BLaER1 (cell line): ENCODE results near the gene BRMS1L.
"Not testable (repeated sequence)": the region's sequence is repeated elsewhere in the genome, so short reads cannot be mapped to it uniquely, and the experiment has no call there.

Experiments
- H3K27ac ChIP-seq: shearing (Covaris generic); formaldehyde crosslinking; 2 replicates; pipeline ENCODE4 v1.8.1; 2022
- H3K27me3 ChIP-seq: shearing (Covaris generic); formaldehyde crosslinking; 2 replicates; pipeline ENCODE4 v1.8.1; 2022
- H3K36me3 ChIP-seq: shearing (Covaris generic); formaldehyde crosslinking; 2 replicates; pipeline ENCODE4 v1.8.1; 2022
- H3K4me1 ChIP-seq: shearing (Covaris generic); formaldehyde crosslinking; 2 replicates; pipeline ENCODE4 v1.8.1; 2022
- H3K4me2 ChIP-seq: shearing (Covaris generic); formaldehyde crosslinking; 2 replicates; pipeline ENCODE4 v1.8.1; 2022
- H3K4me3 ChIP-seq: shearing (Covaris generic); formaldehyde crosslinking; 2 replicates; pipeline ENCODE4 v1.8.1; 2022
- H3K9ac ChIP-seq: shearing (Covaris generic); formaldehyde crosslinking; 2 replicates; pipeline ENCODE4 v1.8.1; 2022
- H3K9me3 ChIP-seq: shearing (Covaris generic); formaldehyde crosslinking; 2 replicates; pipeline ENCODE4 v1.8.1; 2022
- H4K20me1 ChIP-seq: shearing (Covaris generic); formaldehyde crosslinking; 2 replicates; pipeline ENCODE4 v1.8.1; 2022
- Cebpa-rat ChIP-seq: shearing (Covaris generic); IDR thresholded peaks from 2 replicates; pipeline ENCODE4 v1.8.1; 2022

The BRMS1L gene

GRCh38 chr14:35821564-35822411 is 4.3 kb upstream of the BRMS1L start:
- H3K27ac ChIP-seq: no peak overlapping the region
- no peak overlapping the region for H3K4me2 ChIP-seq
- H3K9me3 ChIP-seq: no peaks in the 10 kb centered on the region
- H3K36me3 ChIP-seq: no peaks in the 10 kb centered on the region
- no peaks in the 10 kb centered on the region for H3K27me3 ChIP-seq
- TF ChIP-seq Cebpa-rat: no peak
- no peak overlapping the region for H3K4me3 ChIP-seq
- H3K9ac ChIP-seq: no peak overlapping the region
- H4K20me1 ChIP-seq: no peaks in the 10 kb centered on the region
- 0 out of 2 replicates have a peak, but pooled peaks cover 6% of the 10 kb centered on the region for H3K4me1 ChIP-seq

- H3K9me3 ChIP-seq: no peaks in the 10 kb centered on the region
- H3K27me3 ChIP-seq: no peaks in the 10 kb centered on the region
- no peaks in the 10 kb centered on the region for H3K36me3 ChIP-seq
- no peak overlapping the region for H3K4me3 ChIP-seq
- H3K27ac ChIP-seq: no peak overlapping the region
- H4K20me1 ChIP-seq: no peaks in the 10 kb centered on the region
- no peak for TF ChIP-seq Cebpa-rat
- peaks cover 11% of the 10 kb centered on the region for H3K4me1 ChIP-seq
- no peak overlapping the region for H3K4me2 ChIP-seq
- H3K9ac ChIP-seq: no peak overlapping the region
Observed at GRCh38 chr14:35822501-35822900, 3.6 kb upstream of the BRMS1L start.

GRCh38 chr14:35824446-35825165 is 1.5 kb upstream of the BRMS1L start:
- not testable (repeated sequence) for H3K27me3 ChIP-seq, H3K9ac ChIP-seq, H4K20me1 ChIP-seq, H3K4me3 ChIP-seq, H3K27ac ChIP-seq, H3K9me3 ChIP-seq, H3K4me2 ChIP-seq, H3K36me3 ChIP-seq
- peaks cover 18% of the 10 kb centered on the region for H3K4me1 ChIP-seq

- H4K20me1 ChIP-seq: no peaks in the 10 kb centered on the region
- H3K9me3 ChIP-seq: no peaks in the 10 kb centered on the region
- no peaks in the 10 kb centered on the region for H3K36me3 ChIP-seq
- no peak for TF ChIP-seq Cebpa-rat
- peak overlapping the region; percentile 92 for H3K4me3 ChIP-seq
- H3K9ac ChIP-seq: peak overlapping the region; percentile 73
- no peak overlapping the region for H3K27ac ChIP-seq
- H3K27me3 ChIP-seq: no peaks in the 10 kb centered on the region
- H3K4me1 ChIP-seq: peaks cover 18% of the 10 kb centered on the region
- peak overlapping the region; percentile 56 for H3K4me2 ChIP-seq
Observed at GRCh38 chr14:35825968-35826217, 245 bp upstream of the BRMS1L start.

GRCh38 chr14:35826952-35827416 is 846 bp downstream of the BRMS1L start:
- peak overlapping the region; percentile 92 for H3K4me3 ChIP-seq
- no peaks in the 10 kb centered on the region for H3K9me3 ChIP-seq
- peaks cover 18% of the 10 kb centered on the region for H3K4me1 ChIP-seq
- H4K20me1 ChIP-seq: no peaks in the 10 kb centered on the region
- H3K9ac ChIP-seq: peak overlapping the region; percentile 90
- peak overlapping the region; percentile 89 for H3K27ac ChIP-seq
- peak overlapping the region; percentile 89 for H3K4me2 ChIP-seq
- no peak for TF ChIP-seq Cebpa-rat
- H3K27me3 ChIP-seq: no peaks in the 10 kb centered on the region
- H3K36me3 ChIP-seq: peaks cover 7% of the 10 kb centered on the region

- no peak for TF ChIP-seq Cebpa-rat
- no peaks in the 10 kb centered on the region for H3K27me3 ChIP-seq
- peak overlapping the region; percentile 92; the same call in 1 of the 2 replicates for H3K4me3 ChIP-seq
- H3K4me2 ChIP-seq: peak overlapping the region; percentile 89
- peaks cover 13% of the 10 kb centered on the region for H3K36me3 ChIP-seq
- no peaks in the 10 kb centered on the region for H4K20me1 ChIP-seq
- H3K4me1 ChIP-seq: peaks cover 18% of the 10 kb centered on the region
- peak overlapping the region; percentile 90; the same call in 1 of the 2 replicates for H3K9ac ChIP-seq
- H3K27ac ChIP-seq: no peak overlapping the region
- no peaks in the 10 kb centered on the region for H3K9me3 ChIP-seq
Observed at GRCh38 chr14:35827678-35828472, 1.7 kb downstream of the BRMS1L start.

GRCh38 chr14:35829449-35829848 is 3.3 kb downstream of the BRMS1L start:
- Histone ChIP-seq H3K4me2 (no peak overlapping the region), H3K4me3 (no peak overlapping the region)
- TF ChIP-seq Cebpa-rat: no peak

GRCh38 chr14:35835208-35835982 is 9.3 kb downstream of the BRMS1L start:
- Histone ChIP-seq H3K4me1 (no peaks in the 10 kb centered on the region), H3K27ac (no peak overlapping the region), H3K4me3 (no peak overlapping the region), H3K9me3 (peaks cover 26% of the 10 kb centered on the region), H3K9ac (no peak overlapping the region), H3K27me3 (no peaks in the 10 kb centered on the region), H3K4me2 (no peak overlapping the region), H4K20me1 (no peaks in the 10 kb centered on the region), H3K36me3 (peaks cover 57% of the 10 kb centered on the region)
- TF ChIP-seq Cebpa-rat: no peak

More at GRCh38 chr14:35829449-35829848, 3.3 kb downstream of the BRMS1L start:
- no peak overlapping the region for H3K9ac ChIP-seq
- no peak overlapping the region for H3K27ac ChIP-seq
- peaks cover 18% of the 10 kb centered on the region for H3K4me1 ChIP-seq
- no peaks in the 10 kb centered on the region for H3K27me3 ChIP-seq
- H3K36me3 ChIP-seq: peaks cover 16% of the 10 kb centered on the region
- no peaks in the 10 kb centered on the region for H4K20me1 ChIP-seq
- H3K9me3 ChIP-seq: no peaks in the 10 kb centered on the region

- H3K4me2 ChIP-seq, H3K27me3 ChIP-seq, H3K4me1 ChIP-seq, H3K27ac ChIP-seq, H3K9ac ChIP-seq, H4K20me1 ChIP-seq, H3K4me3 ChIP-seq: not testable (repeated sequence)
- Histone ChIP-seq H3K9me3 (peaks cover 62% of the 10 kb centered on the region), H3K36me3 (peaks cover 82% of the 10 kb centered on the region)
Observed at GRCh38 chr14:35841704-35842103, 15.6 kb downstream of the BRMS1L start.

- H3K9ac ChIP-seq, H3K27me3 ChIP-seq, H3K4me3 ChIP-seq, H3K4me1 ChIP-seq, H4K20me1 ChIP-seq, H3K4me2 ChIP-seq, H3K27ac ChIP-seq: not testable (repeated sequence)
- peaks cover 62% of the 10 kb centered on the region for H3K9me3 ChIP-seq
- H3K36me3 ChIP-seq: peaks cover 81% of the 10 kb centered on the region
Observed at GRCh38 chr14:35842245-35842644, 16.1 kb downstream of the BRMS1L start.
